Activated T-helper 1 cell treated with anti-CD3 and anti-CD28 coated beads, Interleukin-12 subunit alpha, Interleukin-12 subunit beta, Interleukin-2, Interleukin-4 antibody, amounts not matched to agents 30 ng/mL and 10 ng/mL and 1 ng/mL, durations not matched to agents 14 hours and 24 hours and 36 hours (primary cell): ENCODE measurements around the gene AURKAIP1. TPM values are rescaled to one million over a fixed set of nuclear protein-coding genes. Genes with fewer than 3 reads are reported as not detected.

Experiments
- DNase-seq: peaks from one replicate; pipeline ENCODE4 v3.0.0; 2021; ENCODE audit warnings: low spot score
- H3K27ac Mint-ChIP-seq: one replicate; pipeline ENCODE4 v1.8.0; 2021; ENCODE audit warnings: mild to moderate bottlenecking, mixed read lengths
- H3K27me3 Mint-ChIP-seq: one replicate; pipeline ENCODE4 v1.8.0; 2022; ENCODE audit warnings: mild to moderate bottlenecking, moderate library complexity, mixed read lengths; ENCODE audit not compliant: insufficient read depth
- H3K36me3 Mint-ChIP-seq: one replicate; pipeline ENCODE4 v1.8.0; 2021; ENCODE audit warnings: low read depth, mixed read lengths
- H3K4me1 Mint-ChIP-seq: one replicate; pipeline ENCODE4 v1.8.0; 2021; ENCODE audit warnings: low read depth, mixed read lengths
- H3K4me3 Mint-ChIP-seq: one replicate; pipeline ENCODE4 v1.8.0; 2021; ENCODE audit warnings: mild to moderate bottlenecking, moderate library complexity, mixed read lengths
- H3K9me3 Mint-ChIP-seq: one replicate; pipeline ENCODE4 v1.8.0; 2021; ENCODE audit warnings: mixed read lengths
- intact Hi-C: fragments of 100-400 bp; cut with micrococcal nuclease; formaldehyde crosslinking; loops from one replicate; pipeline ENCODE4 v1.15.1; 2024
- total RNA-seq: library from RNA; stranded (reverse); gene quantifications from 2 replicates; pipeline ENCODE4 v1.2.3, GENCODE V29; 2022

AURKAIP1 gene
- total RNA-seq, 1 donor from 2014 or later: 148 TPM

- Mint-ChIP-seq H3K9me3 (no peaks in the 10 kb centered on the region), H3K36me3 (no peaks in the 10 kb centered on the region), H3K27me3 (no peaks in the 10 kb centered on the region), H3K27ac (no peak overlapping the region), H3K4me3 (no peak overlapping the region), H3K4me1 (no peaks in the 10 kb centered on the region)
- intact Hi-C loops: no loop called here
- no peak for DNase-seq
Observed at GRCh38 chr1:1333551-1334241, 41.3 kb downstream of the AURKAIP1 start.

DNA sequence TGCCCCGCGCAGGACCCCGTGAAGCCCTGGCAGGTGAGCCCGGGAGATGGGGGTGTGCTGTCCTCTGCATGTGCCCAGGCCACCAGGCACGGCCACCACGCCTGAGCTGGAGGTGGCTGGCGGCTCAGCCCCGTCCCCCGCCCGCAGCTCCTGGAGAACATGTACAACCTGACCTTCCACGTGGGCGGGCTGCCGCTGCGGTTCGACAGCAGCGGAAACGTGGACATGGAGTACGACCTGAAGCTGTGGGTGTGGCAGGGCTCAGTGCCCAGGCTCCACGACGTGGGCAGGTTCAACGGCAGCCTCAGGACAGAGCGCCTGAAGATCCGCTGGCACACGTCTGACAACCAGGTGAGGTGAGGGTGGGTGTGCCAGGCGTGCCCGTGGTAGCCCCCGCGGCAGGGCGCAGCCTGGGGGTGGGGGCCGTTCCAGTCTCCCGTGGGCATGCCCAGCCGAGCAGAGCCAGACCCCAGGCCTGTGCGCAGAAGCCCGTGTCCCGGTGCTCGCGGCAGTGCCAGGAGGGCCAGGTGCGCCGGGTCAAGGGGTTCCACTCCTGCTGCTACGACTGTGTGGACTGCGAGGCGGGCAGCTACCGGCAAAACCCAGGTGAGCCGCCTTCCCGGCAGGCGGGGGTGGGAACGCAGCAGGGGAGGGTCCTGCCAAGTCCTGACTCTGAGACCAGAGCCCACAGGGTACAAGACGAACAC lies 42.1 kb downstream of the AURKAIP1 start:
- H3K27me3 Mint-ChIP-seq: no peaks in the 10 kb centered on the region

DNA sequence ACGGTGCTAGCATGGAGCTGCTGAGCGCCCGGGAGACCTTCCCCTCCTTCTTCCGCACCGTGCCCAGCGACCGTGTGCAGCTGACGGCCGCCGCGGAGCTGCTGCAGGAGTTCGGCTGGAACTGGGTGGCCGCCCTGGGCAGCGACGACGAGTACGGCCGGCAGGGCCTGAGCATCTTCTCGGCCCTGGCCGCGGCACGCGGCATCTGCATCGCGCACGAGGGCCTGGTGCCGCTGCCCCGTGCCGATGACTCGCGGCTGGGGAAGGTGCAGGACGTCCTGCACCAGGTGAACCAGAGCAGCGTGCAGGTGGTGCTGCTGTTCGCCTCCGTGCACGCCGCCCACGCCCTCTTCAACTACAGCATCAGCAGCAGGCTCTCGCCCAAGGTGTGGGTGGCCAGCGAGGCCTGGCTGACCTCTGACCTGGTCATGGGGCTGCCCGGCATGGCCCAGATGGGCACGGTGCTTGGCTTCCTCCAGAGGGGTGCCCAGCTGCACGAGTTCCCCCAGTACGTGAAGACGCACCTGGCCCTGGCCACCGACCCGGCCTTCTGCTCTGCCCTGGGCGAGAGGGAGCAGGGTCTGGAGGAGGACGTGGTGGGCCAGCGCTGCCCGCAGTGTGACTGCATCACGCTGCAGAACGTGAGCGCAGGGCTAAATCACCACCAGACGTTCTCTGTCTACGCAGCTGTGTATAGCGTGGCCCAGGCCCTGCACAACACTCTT lies 42.8 kb downstream of the AURKAIP1 start:
- no peak overlapping the region for H3K4me3 Mint-ChIP-seq

More for the DNA sequence above, 42.1 kb downstream of the AURKAIP1 start:
- Mint-ChIP-seq H3K9me3 (no peaks in the 10 kb centered on the region), H3K4me3 (no peak overlapping the region), H3K4me1 (no peaks in the 10 kb centered on the region), H3K27ac (no peak overlapping the region), H3K36me3 (no peaks in the 10 kb centered on the region)
- intact Hi-C loops: no loop called here
- DNase-seq: no peak

GRCh38 chr1:1331068-1331965 lies 43.7 kb downstream of the AURKAIP1 start, which contains the start of gene TAS1R3:
TSS of gene TAS1R3 (plus strand) at chr1:1331280. CDS start at chr1:1331346, 66 bp downstream.
- no peak for DNase-seq
- Mint-ChIP-seq H3K4me1 (peaks cover 5% of the 10 kb centered on the region), H3K4me3 (no peak within 1 kb of the TSS), H3K27me3 (no peaks in the 10 kb centered on the region), H3K27ac (no peak within 1 kb of the TSS), H3K9me3 (no peaks in the 10 kb centered on the region), H3K36me3 (no peaks in the 10 kb centered on the region)
- intact Hi-C loops: no loop called here

More for the DNA sequence above, 42.8 kb downstream of the AURKAIP1 start:
- Mint-ChIP-seq H3K36me3 (no peaks in the 10 kb centered on the region), H3K4me1 (no peaks in the 10 kb centered on the region), H3K9me3 (no peaks in the 10 kb centered on the region), H3K27ac (no peak overlapping the region), H3K27me3 (no peaks in the 10 kb centered on the region)
- intact Hi-C loops: no loop called here
- DNase-seq: no peak

GRCh38 chr1:1330366-1331067 lies 44.5 kb downstream of the AURKAIP1 start:
- Mint-ChIP-seq H3K9me3 (no peaks in the 10 kb centered on the region), H3K27ac (no peak overlapping the region), H3K4me1 (peaks cover 11% of the 10 kb centered on the region), H3K4me3 (no peak overlapping the region), H3K36me3 (no peaks in the 10 kb centered on the region), H3K27me3 (no peaks in the 10 kb centered on the region)
- intact Hi-C loops: no loop called here
- no peak for DNase-seq

DNA sequence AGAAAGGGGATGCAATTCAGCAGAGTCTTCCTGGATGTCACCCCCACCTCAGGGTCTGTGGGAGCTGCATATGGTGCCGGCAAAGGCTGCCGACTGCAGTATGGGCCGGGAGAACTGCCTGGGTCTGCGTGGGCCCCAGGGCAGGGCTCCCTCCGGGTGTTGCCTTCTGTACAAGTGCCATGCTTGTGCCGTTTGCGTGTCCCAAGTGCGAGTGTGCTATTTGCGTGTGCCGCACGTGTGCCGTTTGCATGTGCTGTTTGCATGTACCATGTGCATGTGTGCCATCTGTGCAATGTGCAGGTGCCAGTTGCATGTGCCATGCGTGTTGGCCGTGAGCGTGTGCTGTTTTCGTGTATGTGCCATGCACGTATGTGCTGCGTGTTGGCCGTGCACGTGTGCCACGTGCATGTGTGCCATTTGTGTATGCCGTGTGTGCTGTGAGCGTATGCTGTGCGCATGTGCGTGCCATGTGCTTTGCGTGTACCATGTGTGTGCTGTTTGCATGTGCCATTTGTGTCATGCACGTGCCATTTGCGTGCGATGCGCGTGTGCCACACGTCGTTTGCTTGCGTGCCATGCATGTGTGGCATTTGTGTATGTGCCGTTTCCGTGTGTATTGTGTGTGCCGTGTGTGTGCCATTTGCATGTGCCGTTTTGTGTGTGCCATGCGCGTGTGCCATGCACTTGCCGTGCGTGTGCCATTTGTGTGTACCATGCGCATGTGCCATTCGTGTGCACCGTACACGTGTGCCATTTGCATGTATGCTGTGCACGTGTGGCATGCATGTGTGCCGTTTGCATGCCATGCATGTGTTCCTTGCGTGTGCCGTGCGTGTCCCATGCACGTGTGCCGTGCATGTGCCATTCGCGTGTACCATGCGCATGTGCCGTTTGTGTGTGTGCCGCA lies 45.5 kb downstream of the AURKAIP1 start:
- peaks cover 11% of the 10 kb centered on the region for H3K4me1 Mint-ChIP-seq
- DNase-seq: no peak
- intact Hi-C loops: no loop called here
- no peaks in the 10 kb centered on the region for H3K9me3 Mint-ChIP-seq
- H3K36me3 Mint-ChIP-seq: no peaks in the 10 kb centered on the region
- H3K27me3 Mint-ChIP-seq: no peaks in the 10 kb centered on the region
- no peak overlapping the region for H3K27ac Mint-ChIP-seq
- H3K4me3 Mint-ChIP-seq: no peak overlapping the region

- Mint-ChIP-seq H3K27me3 (no peaks in the 10 kb centered on the region), H3K9me3 (no peaks in the 10 kb centered on the region), H3K4me1 (peaks cover 16% of the 10 kb centered on the region), H3K36me3 (peaks cover 2% of the 10 kb centered on the region), H3K4me3 (no peak overlapping the region), H3K27ac (no peak overlapping the region)
- intact Hi-C loops: no loop called here
- DNase-seq: no peak
Observed at GRCh38 chr1:1328254-1328653, 46.8 kb downstream of the AURKAIP1 start.

- H3K9me3 Mint-ChIP-seq: no peaks in the 10 kb centered on the region
- DNase-seq: no peak
- no peak overlapping the region for H3K27ac Mint-ChIP-seq
- H3K36me3 Mint-ChIP-seq: peaks cover 3% of the 10 kb centered on the region
- no peak overlapping the region for H3K4me3 Mint-ChIP-seq
- intact Hi-C loops: no loop called here
- H3K27me3 Mint-ChIP-seq: no peaks in the 10 kb centered on the region
- H3K4me1 Mint-ChIP-seq: peaks cover 16% of the 10 kb centered on the region
Observed at GRCh38 chr1:1327291-1327690, 47.7 kb downstream of the AURKAIP1 start.

DNA sequence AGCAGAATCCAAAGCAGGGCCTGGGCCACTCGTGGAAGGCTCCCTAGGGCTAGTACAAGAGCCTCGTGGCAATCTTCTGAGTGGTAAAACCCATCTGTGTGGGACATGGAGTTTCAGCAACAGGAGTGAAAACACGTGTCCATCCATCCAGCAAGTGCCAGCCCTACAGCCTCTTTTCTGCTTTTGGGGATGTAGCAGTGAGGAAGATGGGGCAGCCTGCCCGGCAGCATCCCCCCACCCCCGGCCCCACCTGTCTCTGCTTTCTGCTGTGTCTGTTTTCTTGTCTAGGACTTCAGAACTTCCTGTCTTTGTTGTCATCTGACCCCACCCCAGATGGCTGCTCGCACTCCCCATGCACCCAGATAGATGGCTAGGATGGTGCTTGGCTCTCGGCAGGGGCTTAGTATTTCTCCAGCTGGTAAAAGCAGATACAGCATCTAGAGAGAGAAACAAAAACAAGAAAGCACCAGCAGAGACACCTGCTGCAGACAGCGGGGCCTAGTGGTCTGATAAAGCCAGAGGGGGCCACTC lies 48.9 kb downstream of the AURKAIP1 start:
- Mint-ChIP-seq H3K27me3 (no peaks in the 10 kb centered on the region), H3K36me3 (peaks cover 3% of the 10 kb centered on the region), H3K27ac (peak overlapping the region; percentile 29), H3K4me3 (peak overlapping the region; percentile 76), H3K4me1 (peaks cover 20% of the 10 kb centered on the region), H3K9me3 (no peaks in the 10 kb centered on the region)
- intact Hi-C loops: no loop called here
- no peak for DNase-seq

GRCh38 chr1:1325288-1326074 lies 49.5 kb downstream of the AURKAIP1 start:
- H3K4me3 Mint-ChIP-seq: peak overlapping the region; percentile 76
- no peaks in the 10 kb centered on the region for H3K27me3 Mint-ChIP-seq
- intact Hi-C loops: no loop called here
- peaks cover 20% of the 10 kb centered on the region for H3K4me1 Mint-ChIP-seq
- no peaks in the 10 kb centered on the region for H3K9me3 Mint-ChIP-seq
- peaks cover 3% of the 10 kb centered on the region for H3K36me3 Mint-ChIP-seq
- no peak overlapping the region for H3K27ac Mint-ChIP-seq
- DNase-seq: no peak
